ENCODE data around the gene CACHD1.

Gene CACHD1

GRCh38 chr1:64524614-64525013, 54.7 kb downstream of the CACHD1 start:
- DNase-seq (ENCODE audit: low read depth), result no peak
- H3K4me1 ChIP-seq (ENCODE audit: control insufficient read depth, insufficient read depth, low read length), result peaks cover 50% of the 10 kb centered on the region
- no peak overlapping the region for H3K9ac ChIP-seq (ENCODE audit: low read length)
- H3K4me3 ChIP-seq (ENCODE audit: low read length), result no peak overlapping the region
- H3K36me3 ChIP-seq (ENCODE audit: control insufficient read depth, insufficient read depth, low read length, severe bottlenecking), result no peaks in the 10 kb centered on the region
- H3K27me3 ChIP-seq (replicated peaks; ENCODE audit: control insufficient read depth, insufficient read depth, low read length), result no peaks in the 10 kb centered on the region
- no peaks in the 10 kb centered on the region for H3K9me3 ChIP-seq (ENCODE audit: control insufficient read depth, low read length)

- peak; percentile 58 for DNase-seq (ENCODE audit: low read depth)
- no peaks in the 10 kb centered on the region for H3K9me3 ChIP-seq (ENCODE audit: control insufficient read depth, low read length)
- peaks cover 44% of the 10 kb centered on the region for H3K4me1 ChIP-seq (ENCODE audit: control insufficient read depth, insufficient read depth, low read length)
- H3K36me3 ChIP-seq (ENCODE audit: control insufficient read depth, insufficient read depth, low read length, severe bottlenecking), result no peaks in the 10 kb centered on the region
- H3K9ac ChIP-seq (ENCODE audit: low read length), result peak overlapping the region; percentile 66
- H3K27me3 ChIP-seq (replicated peaks; ENCODE audit: control insufficient read depth, insufficient read depth, low read length), result no peaks in the 10 kb centered on the region
- peak overlapping the region; percentile 70 for H3K4me3 ChIP-seq (ENCODE audit: low read length)
Observed at GRCh38 chr1:64525116-64525686, 55.3 kb downstream of the CACHD1 start.

DNA sequence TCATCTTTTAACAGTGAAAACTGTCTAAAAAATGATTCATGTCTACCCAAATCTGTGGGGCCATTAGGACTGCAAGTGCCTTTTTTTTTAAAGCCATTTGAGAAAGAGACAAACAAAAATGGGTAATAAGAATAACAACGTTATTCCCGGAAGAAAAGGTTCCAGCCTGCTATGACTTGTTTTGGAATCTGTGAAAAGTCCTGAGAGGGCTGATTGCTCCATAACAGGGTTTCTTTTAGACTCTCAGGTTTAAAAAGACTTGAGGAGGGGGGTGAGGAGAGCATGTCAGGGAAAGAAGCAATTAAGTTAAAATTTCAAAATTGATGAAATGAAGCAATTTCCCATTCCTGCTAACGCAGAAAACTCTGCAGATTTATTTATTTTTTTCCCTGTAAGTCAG, 56.4 kb downstream of the CACHD1 start:
- peak overlapping the region; percentile 66 for H3K9ac ChIP-seq (ENCODE audit: low read length)
- peaks cover 43% of the 10 kb centered on the region for H3K4me1 ChIP-seq (ENCODE audit: control insufficient read depth, insufficient read depth, low read length)
- no peaks in the 10 kb centered on the region for H3K36me3 ChIP-seq (ENCODE audit: control insufficient read depth, insufficient read depth, low read length, severe bottlenecking)
- DNase-seq (ENCODE audit: low read depth), result peak; percentile 40
- H3K4me3 ChIP-seq (ENCODE audit: low read length), result peak overlapping the region; percentile 70
- H3K27me3 ChIP-seq (replicated peaks; ENCODE audit: control insufficient read depth, insufficient read depth, low read length), result no peaks in the 10 kb centered on the region
- no peaks in the 10 kb centered on the region for H3K9me3 ChIP-seq (ENCODE audit: control insufficient read depth, low read length)

DNA sequence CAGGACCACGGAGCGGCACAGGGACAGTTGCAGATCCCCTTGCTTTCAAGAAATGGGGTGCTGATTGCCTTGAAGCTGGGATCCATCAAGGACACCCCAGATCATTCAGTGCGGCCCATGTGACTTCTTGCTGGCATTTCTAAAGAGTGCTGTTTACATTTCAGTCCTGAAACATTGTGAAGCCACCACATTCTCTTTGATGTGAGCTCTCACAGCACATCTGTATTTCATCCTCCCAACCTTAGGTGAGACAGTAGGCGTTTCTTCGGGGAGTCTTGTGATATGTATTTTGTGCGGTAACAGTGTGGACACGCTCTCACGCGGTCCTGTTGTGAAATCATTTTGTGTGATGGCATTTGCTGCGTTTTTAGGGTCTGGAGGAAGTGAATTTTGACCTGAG, 57.2 kb downstream of the CACHD1 start:
- DNase-seq (ENCODE audit: low read depth), result no peak
- peaks cover 43% of the 10 kb centered on the region for H3K4me1 ChIP-seq (ENCODE audit: control insufficient read depth, insufficient read depth, low read length)

GRCh38 chr1:64527786-64528185, 57.9 kb downstream of the CACHD1 start:
- H3K36me3 ChIP-seq (ENCODE audit: control insufficient read depth, insufficient read depth, low read length, severe bottlenecking), result no peaks in the 10 kb centered on the region
- no peak overlapping the region for H3K9ac ChIP-seq (ENCODE audit: low read length)
- no peaks in the 10 kb centered on the region for H3K27me3 ChIP-seq (replicated peaks; ENCODE audit: control insufficient read depth, insufficient read depth, low read length)
- H3K4me1 ChIP-seq (ENCODE audit: control insufficient read depth, insufficient read depth, low read length), result peaks cover 43% of the 10 kb centered on the region
- H3K4me3 ChIP-seq (ENCODE audit: low read length), result no peak overlapping the region
- no peak for DNase-seq (ENCODE audit: low read depth)
- no peaks in the 10 kb centered on the region for H3K9me3 ChIP-seq (ENCODE audit: control insufficient read depth, low read length)

More for the DNA sequence above, 57.2 kb downstream of the CACHD1 start:
- no peaks in the 10 kb centered on the region for H3K27me3 ChIP-seq (replicated peaks; ENCODE audit: control insufficient read depth, insufficient read depth, low read length)
- peak overlapping the region; percentile 66 for H3K9ac ChIP-seq (ENCODE audit: low read length)
- no peaks in the 10 kb centered on the region for H3K9me3 ChIP-seq (ENCODE audit: control insufficient read depth, low read length)
- H3K4me3 ChIP-seq (ENCODE audit: low read length), result no peak overlapping the region
- H3K36me3 ChIP-seq (ENCODE audit: control insufficient read depth, insufficient read depth, low read length, severe bottlenecking), result no peaks in the 10 kb centered on the region

- Histone ChIP-seq H3K27me3 (replicated peaks; ENCODE audit: control insufficient read depth, insufficient read depth, low read length) (no peaks in the 10 kb centered on the region), H3K4me3 (ENCODE audit: low read length) (no peak overlapping the region), H3K9me3 (ENCODE audit: control insufficient read depth, low read length) (no peaks in the 10 kb centered on the region), H3K9ac (ENCODE audit: low read length) (no peak overlapping the region), H3K4me1 (ENCODE audit: control insufficient read depth, insufficient read depth, low read length) (peaks cover 23% of the 10 kb centered on the region), H3K36me3 (ENCODE audit: control insufficient read depth, insufficient read depth, low read length, severe bottlenecking) (no peaks in the 10 kb centered on the region)
- no peak for DNase-seq (ENCODE audit: low read depth)
Observed at GRCh38 chr1:64530969-64531692, 61.2 kb downstream of the CACHD1 start.

DNA sequence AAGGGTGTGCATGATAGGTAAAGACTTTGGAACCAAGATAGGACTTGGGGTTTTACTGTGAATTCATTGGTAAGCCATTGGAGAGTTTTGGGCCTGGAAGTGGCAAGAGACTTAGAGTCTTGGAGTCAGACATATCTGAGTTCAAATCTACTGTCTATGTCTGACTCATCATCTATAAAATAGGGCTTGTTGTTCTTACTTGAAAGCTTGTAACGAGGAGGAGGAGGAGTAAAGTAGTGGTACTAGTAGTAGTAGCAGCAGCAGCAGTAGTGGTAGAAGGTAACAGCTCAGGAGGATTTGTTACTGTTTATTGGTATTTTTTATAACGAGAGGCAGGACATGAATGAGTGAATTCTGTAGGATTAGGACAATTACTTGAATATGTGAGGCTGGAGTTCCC, 62.7 kb downstream of the CACHD1 start:
- peaks cover 15% of the 10 kb centered on the region for H3K4me1 ChIP-seq (ENCODE audit: control insufficient read depth, insufficient read depth, low read length)
- no peak overlapping the region for H3K4me3 ChIP-seq (ENCODE audit: low read length)
- H3K9ac ChIP-seq (ENCODE audit: low read length), result no peak overlapping the region
- H3K27me3 ChIP-seq (replicated peaks; ENCODE audit: control insufficient read depth, insufficient read depth, low read length), result no peaks in the 10 kb centered on the region
- H3K9me3 ChIP-seq (ENCODE audit: control insufficient read depth, low read length), result no peaks in the 10 kb centered on the region
- no peak for DNase-seq (ENCODE audit: low read depth)
- H3K36me3 ChIP-seq (ENCODE audit: control insufficient read depth, insufficient read depth, low read length, severe bottlenecking), result no peaks in the 10 kb centered on the region

GRCh38 chr1:64535938-64536835, 66.3 kb downstream of the CACHD1 start:
- Histone ChIP-seq H3K4me1 (ENCODE audit: control insufficient read depth, insufficient read depth, low read length) (peaks cover 32% of the 10 kb centered on the region), H3K36me3 (ENCODE audit: control insufficient read depth, insufficient read depth, low read length, severe bottlenecking) (no peaks in the 10 kb centered on the region), H3K9me3 (ENCODE audit: control insufficient read depth, low read length) (no peaks in the 10 kb centered on the region), H3K4me3 (ENCODE audit: low read length) (peak overlapping the region; percentile 17), H3K9ac (ENCODE audit: low read length) (no peak overlapping the region), H3K27me3 (replicated peaks; ENCODE audit: control insufficient read depth, insufficient read depth, low read length) (no peaks in the 10 kb centered on the region)
- DNase-seq (ENCODE audit: low read depth), result no peak

GRCh38 chr1:64536836-64537490, 67.0 kb downstream of the CACHD1 start:
- Histone ChIP-seq H3K36me3 (ENCODE audit: control insufficient read depth, insufficient read depth, low read length, severe bottlenecking) (no peaks in the 10 kb centered on the region), H3K9me3 (ENCODE audit: control insufficient read depth, low read length) (no peaks in the 10 kb centered on the region), H3K4me3 (ENCODE audit: low read length) (peak overlapping the region; percentile 17), H3K9ac (ENCODE audit: low read length) (no peak overlapping the region), H3K27me3 (replicated peaks; ENCODE audit: control insufficient read depth, insufficient read depth, low read length) (no peaks in the 10 kb centered on the region), H3K4me1 (ENCODE audit: control insufficient read depth, insufficient read depth, low read length) (peaks cover 35% of the 10 kb centered on the region)
- no peak for DNase-seq (ENCODE audit: low read depth)

- DNase-seq (ENCODE audit: low read depth), result no peak
- Histone ChIP-seq H3K4me1 (ENCODE audit: control insufficient read depth, insufficient read depth, low read length) (peaks cover 35% of the 10 kb centered on the region), H3K9me3 (ENCODE audit: control insufficient read depth, low read length) (no peaks in the 10 kb centered on the region), H3K27me3 (replicated peaks; ENCODE audit: control insufficient read depth, insufficient read depth, low read length) (no peaks in the 10 kb centered on the region), H3K36me3 (ENCODE audit: control insufficient read depth, insufficient read depth, low read length, severe bottlenecking) (no peaks in the 10 kb centered on the region), H3K9ac (ENCODE audit: low read length) (no peak overlapping the region), H3K4me3 (ENCODE audit: low read length) (no peak overlapping the region)
Observed at GRCh38 chr1:64537942-64538341, 68.0 kb downstream of the CACHD1 start.

GRCh38 chr1:64538389-64538788, 68.5 kb downstream of the CACHD1 start:
- Histone ChIP-seq H3K4me3 (ENCODE audit: low read length) (no peak overlapping the region), H3K27me3 (replicated peaks; ENCODE audit: control insufficient read depth, insufficient read depth, low read length) (no peaks in the 10 kb centered on the region), H3K9me3 (ENCODE audit: control insufficient read depth, low read length) (no peaks in the 10 kb centered on the region), H3K36me3 (ENCODE audit: control insufficient read depth, insufficient read depth, low read length, severe bottlenecking) (no peaks in the 10 kb centered on the region), H3K9ac (ENCODE audit: low read length) (no peak overlapping the region), H3K4me1 (ENCODE audit: control insufficient read depth, insufficient read depth, low read length) (peaks cover 35% of the 10 kb centered on the region)
- DNase-seq (ENCODE audit: low read depth), result no peak

All from adipocyte (in vitro differentiated cells).